HEK293 (cell line): ENCODE results near the gene ME3.

Experiments
- CTCF ChIA-PET: fragments of 350-600 bp; formaldehyde crosslinking; extraction: SDS; loops from one replicate; lab custom pipeline; 2021; ENCODE audit warnings: antibody characterized with exemption; lab: Yijun Ruan, JAX
- POLR2A ChIA-PET: fragments of 300-600 bp; formaldehyde crosslinking; extraction: SDS; loops from one replicate; lab custom pipeline; 2020; ENCODE audit warnings: antibody characterized with exemption, inconsistent platforms; lab: Yijun Ruan, JAX
- H3K27ac ChIP-seq: fragments of 200-500 bp; sonication (Bioruptor generic); 2 replicates; pipeline ENCODE4 v1.5.1; 2014; ENCODE audit warnings: low read depth, low read length, control low read depth, inconsistent platforms; ENCODE audit errors: extremely low read depth
- H3K36me3 ChIP-seq, 2 experiments: fragments of 200-500 bp in 1 of 2; sonication (Bioruptor generic) in 1 of 2; 1 replicate in 1 of 2; 2 replicates in 1 of 2; pipeline ENCODE4 v1.5.1; 2014 to 2017; ENCODE audit warnings: inconsistent platforms in 2 of 2, low read length in 2 of 2; ENCODE audit not compliant: control insufficient read depth in 2 of 2, insufficient read depth in 1 of 2
- H3K4me1 ChIP-seq: fragments of 200-500 bp; sonication (Bioruptor generic); 2 replicates; pipeline ENCODE4 v1.5.1; 2014; ENCODE audit warnings: mild to moderate bottlenecking, low read length, inconsistent platforms; ENCODE audit not compliant: control insufficient read depth, insufficient read depth
- H3K4me3 ChIP-seq: 2 replicates; pipeline ENCODE4 v1.5.1; 2011; ENCODE audit warnings: low read depth, mild to moderate bottlenecking, control low read depth, low read length, moderate library complexity
- H3K9me3 ChIP-seq: fragments of 200-500 bp; sonication (Bioruptor generic); 2 replicates; pipeline ENCODE4 v1.5.1; 2014; ENCODE audit warnings: low read depth, low read length, inconsistent platforms; ENCODE audit not compliant: control insufficient read depth, insufficient read depth
- ELK4 ChIP-seq: IDR thresholded peaks from 2 replicates; pipeline ENCODE4 v1.6.1; 2011; ENCODE audit warnings: mild to moderate bottlenecking, low read depth, low read length, borderline replicate concordance
- GLI4 ChIP-seq: fragments of 450-650 bp; formaldehyde crosslinking; IDR thresholded peaks from 2 replicates; pipeline ENCODE4 v1.5.1; 2016; ENCODE audit warnings: missing biosample characterization, missing genetic modification characterization
- GLIS1 ChIP-seq: fragments of 450-650 bp; formaldehyde crosslinking; IDR thresholded peaks from 2 replicates; pipeline ENCODE4 v1.5.1; 2016; ENCODE audit warnings: missing biosample characterization, missing genetic modification characterization
- KLF1 ChIP-seq: fragments of 450-650 bp; formaldehyde crosslinking; IDR thresholded peaks from 2 replicates; pipeline ENCODE4 v1.5.1; 2016; ENCODE audit warnings: missing biosample characterization, missing genetic modification characterization
- MYNN ChIP-seq: fragments of 450-650 bp; formaldehyde crosslinking; IDR thresholded peaks from 2 replicates; pipeline ENCODE4 v1.5.1; 2016; ENCODE audit warnings: missing biosample characterization, missing genetic modification characterization, borderline replicate concordance
- MZF1 ChIP-seq: fragments of 450-650 bp; formaldehyde crosslinking; IDR thresholded peaks from 2 replicates; pipeline ENCODE4 v1.5.1; 2017; ENCODE audit warnings: missing biosample characterization, missing genetic modification characterization, borderline replicate concordance
- SETDB1 ChIP-seq: IDR thresholded peaks from one replicate; pipeline ENCODE4 v1.6.1; 2017; ENCODE audit warnings: mild to moderate bottlenecking, low read length, moderate library complexity, mixed read lengths; ENCODE audit not compliant: insufficient read length
- YY2 ChIP-seq: fragments of 450-650 bp; formaldehyde crosslinking; IDR thresholded peaks from 2 replicates; pipeline ENCODE4 v1.5.1; 2016; ENCODE audit warnings: missing biosample characterization, missing genetic modification characterization
- ZFHX2 ChIP-seq: fragments of 450-650 bp; formaldehyde crosslinking; conservative IDR thresholded peaks from 2 replicates; pipeline ENCODE4 v1.5.1; 2016; ENCODE audit warnings: missing biosample characterization, missing genetic modification characterization
- ZNF2 ChIP-seq: fragments of 450-650 bp; formaldehyde crosslinking; IDR thresholded peaks from 2 replicates; pipeline ENCODE4 v1.5.1; 2016; ENCODE audit warnings: missing biosample characterization, missing genetic modification characterization
- ZNF302 ChIP-seq: fragments of 450-650 bp; formaldehyde crosslinking; IDR thresholded peaks from 2 replicates; pipeline ENCODE4 v1.5.1; 2016; ENCODE audit warnings: missing biosample characterization, missing genetic modification characterization, low read depth
- ZNF354C ChIP-seq: fragments of 450-650 bp; formaldehyde crosslinking; IDR thresholded peaks from 2 replicates; pipeline ENCODE4 v1.5.1; 2016; ENCODE audit warnings: missing biosample characterization, missing genetic modification characterization, low read depth, borderline replicate concordance
- ZNF530 ChIP-seq: fragments of 450-650 bp; formaldehyde crosslinking; IDR thresholded peaks from 2 replicates; pipeline ENCODE4 v1.5.1; 2016; ENCODE audit warnings: low read depth, missing biosample characterization, missing genetic modification characterization
- ZNF548 ChIP-seq: fragments of 450-650 bp; formaldehyde crosslinking; IDR thresholded peaks from 2 replicates; pipeline ENCODE4 v1.5.1; 2016; ENCODE audit warnings: missing biosample characterization, missing genetic modification characterization
- ZNF555 ChIP-seq: fragments of 450-650 bp; formaldehyde crosslinking; conservative IDR thresholded peaks from 2 replicates; pipeline ENCODE4 v1.5.1; 2017; ENCODE audit warnings: missing biosample characterization, mild to moderate bottlenecking, missing genetic modification characterization, inconsistent platforms
- ZNF558 ChIP-seq: fragments of 450-650 bp; formaldehyde crosslinking; IDR thresholded peaks from 2 replicates; pipeline ENCODE4 v1.5.1; 2016; ENCODE audit warnings: missing biosample characterization, missing genetic modification characterization
- ZSCAN30 ChIP-seq: fragments of 450-650 bp; IDR thresholded peaks from 2 replicates; pipeline ENCODE4 v1.5.1; 2018; ENCODE audit warnings: missing biosample characterization, mild to moderate bottlenecking, missing genetic modification characterization, moderate library complexity
- ZSCAN5A ChIP-seq: fragments of 450-650 bp; formaldehyde crosslinking; IDR thresholded peaks from 2 replicates; pipeline ENCODE4 v1.5.1; 2016; ENCODE audit warnings: missing biosample characterization, missing genetic modification characterization
- TF ChIP-seq, protein P1 (sequence below): fragments of 450-650 bp; formaldehyde crosslinking; IDR thresholded peaks from 2 replicates; pipeline ENCODE4 v1.5.1; 2016; ENCODE audit warnings: missing biosample characterization, missing genetic modification characterization
- TF ChIP-seq, protein P2 (sequence below): fragments of 450-650 bp; formaldehyde crosslinking; IDR thresholded peaks from 2 replicates; pipeline ENCODE4 v1.5.1; 2017; ENCODE audit warnings: missing biosample characterization, missing genetic modification characterization

ME3 gene

GRCh38 chr11:86669424-86669823 lies 3.0 kb downstream of the ME3 start:
- ChIA-PET CTCF (no interaction called here), POLR2A (no interaction called here)
- Histone ChIP-seq H3K4me1 (no peaks in the 10 kb centered on the region), H3K4me3 (no peak overlapping the region), H3K27ac (no peak overlapping the region), H3K36me3 (no peaks in the 10 kb centered on the region), H3K9me3 (no peaks in the 10 kb centered on the region)
- TF ChIP-seq, protein P1, sequence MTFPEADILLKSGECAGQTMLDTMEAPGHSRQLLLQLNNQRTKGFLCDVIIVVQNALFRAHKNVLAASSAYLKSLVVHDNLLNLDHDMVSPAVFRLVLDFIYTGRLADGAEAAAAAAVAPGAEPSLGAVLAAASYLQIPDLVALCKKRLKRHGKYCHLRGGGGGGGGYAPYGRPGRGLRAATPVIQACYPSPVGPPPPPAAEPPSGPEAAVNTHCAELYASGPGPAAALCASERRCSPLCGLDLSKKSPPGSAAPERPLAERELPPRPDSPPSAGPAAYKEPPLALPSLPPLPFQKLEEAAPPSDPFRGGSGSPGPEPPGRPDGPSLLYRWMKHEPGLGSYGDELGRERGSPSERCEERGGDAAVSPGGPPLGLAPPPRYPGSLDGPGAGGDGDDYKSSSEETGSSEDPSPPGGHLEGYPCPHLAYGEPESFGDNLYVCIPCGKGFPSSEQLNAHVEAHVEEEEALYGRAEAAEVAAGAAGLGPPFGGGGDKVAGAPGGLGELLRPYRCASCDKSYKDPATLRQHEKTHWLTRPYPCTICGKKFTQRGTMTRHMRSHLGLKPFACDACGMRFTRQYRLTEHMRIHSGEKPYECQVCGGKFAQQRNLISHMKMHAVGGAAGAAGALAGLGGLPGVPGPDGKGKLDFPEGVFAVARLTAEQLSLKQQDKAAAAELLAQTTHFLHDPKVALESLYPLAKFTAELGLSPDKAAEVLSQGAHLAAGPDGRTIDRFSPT = no peak
- TF ChIP-seq ZNF2 = no peak
- TF ChIP-seq ZFHX2 = peak; percentile 38
- no peak for TF ChIP-seq ZNF548
- TF ChIP-seq, protein P2, sequence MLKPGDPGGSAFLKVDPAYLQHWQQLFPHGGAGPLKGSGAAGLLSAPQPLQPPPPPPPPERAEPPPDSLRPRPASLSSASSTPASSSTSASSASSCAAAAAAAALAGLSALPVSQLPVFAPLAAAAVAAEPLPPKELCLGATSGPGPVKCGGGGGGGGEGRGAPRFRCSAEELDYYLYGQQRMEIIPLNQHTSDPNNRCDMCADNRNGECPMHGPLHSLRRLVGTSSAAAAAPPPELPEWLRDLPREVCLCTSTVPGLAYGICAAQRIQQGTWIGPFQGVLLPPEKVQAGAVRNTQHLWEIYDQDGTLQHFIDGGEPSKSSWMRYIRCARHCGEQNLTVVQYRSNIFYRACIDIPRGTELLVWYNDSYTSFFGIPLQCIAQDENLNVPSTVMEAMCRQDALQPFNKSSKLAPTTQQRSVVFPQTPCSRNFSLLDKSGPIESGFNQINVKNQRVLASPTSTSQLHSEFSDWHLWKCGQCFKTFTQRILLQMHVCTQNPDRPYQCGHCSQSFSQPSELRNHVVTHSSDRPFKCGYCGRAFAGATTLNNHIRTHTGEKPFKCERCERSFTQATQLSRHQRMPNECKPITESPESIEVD (tag by site-specific recombination) = no peak
- peak; percentile 26 for TF ChIP-seq SETDB1
- TF ChIP-seq ZNF302 (tag by site-specific recombination) = no peak
- no peak for TF ChIP-seq ZNF555 (tag by site-specific recombination)
- TF ChIP-seq ZNF558 (tag by site-specific recombination) = no peak
- TF ChIP-seq GLIS1 (tag by site-specific recombination) = peak; percentile 63
- TF ChIP-seq MZF1 (tag by site-specific recombination) = peak; percentile 90; the same call in 1 of the 2 replicates
- TF ChIP-seq GLI4 (tag by site-specific recombination) = no peak
- TF ChIP-seq MYNN (tag by site-specific recombination) = no peak
- TF ChIP-seq YY2 = no peak

DNA sequence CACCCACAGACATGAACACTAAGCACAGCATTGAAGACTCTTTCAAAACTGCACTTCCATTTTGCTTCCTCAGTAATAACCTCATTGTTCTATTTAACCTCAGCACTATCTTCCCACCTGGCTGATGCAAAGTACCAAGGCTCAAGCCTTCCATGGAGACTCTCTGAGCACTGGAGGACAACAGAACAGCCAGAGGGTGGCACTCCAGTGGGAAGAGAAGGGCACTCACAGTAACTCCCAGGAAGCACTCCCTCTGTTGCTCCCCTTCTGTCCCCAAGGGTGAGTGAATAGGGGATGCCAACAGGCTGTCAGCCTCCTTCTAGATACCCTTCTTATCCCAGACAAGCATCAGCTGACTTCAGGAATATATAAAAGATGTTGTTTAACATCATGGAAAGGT lies 3.5 kb downstream of the ME3 start:
- Histone ChIP-seq H3K36me3 (no peaks in the 10 kb centered on the region), H3K4me1 (no peaks in the 10 kb centered on the region), H3K9me3 (no peaks in the 10 kb centered on the region), H3K4me3 (no peak overlapping the region), H3K27ac (no peak overlapping the region)
- CTCF ChIA-PET = interaction anchor here (0.5 to 1.9 kb wide), 5 partner anchors 8 to 813 kb away, joined by 3 to 8 read pairs (median 4); partner anchors contain the start of gene CCDC83
- POLR2A ChIA-PET = no interaction called here
- TF ChIP-seq ZSCAN5A (tag by site-specific recombination) (no peak), ELK4 (no peak), ZSCAN30 (tag by site-specific recombination) (no peak), KLF1 (tag by site-specific recombination) (no peak), ZNF530 (tag by site-specific recombination) (no peak), ZNF354C (tag by site-specific recombination) (no peak)
